HL-60 (cell line): ENCODE data around the gene ASTN2.

Experiments used
- POLR2AphosphoS5 ChIP-seq: IDR thresholded peaks from 2 replicates; pipeline ENCODE4 v1.6.1; 2012; ENCODE audit warnings: low read depth
- TF ChIP-seq, protein P1 (sequence below): IDR thresholded peaks from 2 replicates; pipeline ENCODE4 v1.6.1; 2012; ENCODE audit warnings: low read depth; ENCODE audit not compliant: insufficient replicate concordance
- TF ChIP-seq, protein P2 (sequence below): IDR thresholded peaks from one replicate; pipeline ENCODE4 v1.5.1; 2011; ENCODE audit warnings: low read length, control low read depth, inconsistent platforms; ENCODE audit not compliant: insufficient read depth

DNA sequence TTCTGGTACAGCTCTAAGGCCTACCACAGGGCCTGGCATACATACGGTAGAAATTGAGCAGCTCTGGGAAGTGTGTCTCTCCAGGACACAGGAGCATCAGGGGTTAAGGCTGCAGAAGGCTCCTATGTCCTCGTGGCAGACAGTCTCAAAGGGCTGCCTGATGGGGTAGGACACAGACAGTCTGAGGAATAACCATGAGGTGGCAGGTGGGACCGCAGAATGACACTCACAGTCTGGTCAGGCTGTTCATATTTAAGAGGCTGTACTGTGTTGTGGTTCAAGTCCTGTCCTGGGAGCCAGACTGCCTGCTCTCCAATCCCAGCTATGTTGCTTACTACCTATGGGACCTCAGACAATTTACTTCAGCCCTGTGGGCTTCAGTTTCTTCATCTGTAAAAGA lies 510.7 kb downstream of the ASTN2 start:
- TF ChIP-seq POLR2AphosphoS5 = no peak
- TF ChIP-seq, protein P1, sequence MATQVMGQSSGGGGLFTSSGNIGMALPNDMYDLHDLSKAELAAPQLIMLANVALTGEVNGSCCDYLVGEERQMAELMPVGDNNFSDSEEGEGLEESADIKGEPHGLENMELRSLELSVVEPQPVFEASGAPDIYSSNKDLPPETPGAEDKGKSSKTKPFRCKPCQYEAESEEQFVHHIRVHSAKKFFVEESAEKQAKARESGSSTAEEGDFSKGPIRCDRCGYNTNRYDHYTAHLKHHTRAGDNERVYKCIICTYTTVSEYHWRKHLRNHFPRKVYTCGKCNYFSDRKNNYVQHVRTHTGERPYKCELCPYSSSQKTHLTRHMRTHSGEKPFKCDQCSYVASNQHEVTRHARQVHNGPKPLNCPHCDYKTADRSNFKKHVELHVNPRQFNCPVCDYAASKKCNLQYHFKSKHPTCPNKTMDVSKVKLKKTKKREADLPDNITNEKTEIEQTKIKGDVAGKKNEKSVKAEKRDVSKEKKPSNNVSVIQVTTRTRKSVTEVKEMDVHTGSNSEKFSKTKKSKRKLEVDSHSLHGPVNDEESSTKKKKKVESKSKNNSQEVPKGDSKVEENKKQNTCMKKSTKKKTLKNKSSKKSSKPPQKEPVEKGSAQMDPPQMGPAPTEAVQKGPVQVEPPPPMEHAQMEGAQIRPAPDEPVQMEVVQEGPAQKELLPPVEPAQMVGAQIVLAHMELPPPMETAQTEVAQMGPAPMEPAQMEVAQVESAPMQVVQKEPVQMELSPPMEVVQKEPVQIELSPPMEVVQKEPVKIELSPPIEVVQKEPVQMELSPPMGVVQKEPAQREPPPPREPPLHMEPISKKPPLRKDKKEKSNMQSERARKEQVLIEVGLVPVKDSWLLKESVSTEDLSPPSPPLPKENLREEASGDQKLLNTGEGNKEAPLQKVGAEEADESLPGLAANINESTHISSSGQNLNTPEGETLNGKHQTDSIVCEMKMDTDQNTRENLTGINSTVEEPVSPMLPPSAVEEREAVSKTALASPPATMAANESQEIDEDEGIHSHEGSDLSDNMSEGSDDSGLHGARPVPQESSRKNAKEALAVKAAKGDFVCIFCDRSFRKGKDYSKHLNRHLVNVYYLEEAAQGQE = no peak
- TF ChIP-seq, protein P2, sequence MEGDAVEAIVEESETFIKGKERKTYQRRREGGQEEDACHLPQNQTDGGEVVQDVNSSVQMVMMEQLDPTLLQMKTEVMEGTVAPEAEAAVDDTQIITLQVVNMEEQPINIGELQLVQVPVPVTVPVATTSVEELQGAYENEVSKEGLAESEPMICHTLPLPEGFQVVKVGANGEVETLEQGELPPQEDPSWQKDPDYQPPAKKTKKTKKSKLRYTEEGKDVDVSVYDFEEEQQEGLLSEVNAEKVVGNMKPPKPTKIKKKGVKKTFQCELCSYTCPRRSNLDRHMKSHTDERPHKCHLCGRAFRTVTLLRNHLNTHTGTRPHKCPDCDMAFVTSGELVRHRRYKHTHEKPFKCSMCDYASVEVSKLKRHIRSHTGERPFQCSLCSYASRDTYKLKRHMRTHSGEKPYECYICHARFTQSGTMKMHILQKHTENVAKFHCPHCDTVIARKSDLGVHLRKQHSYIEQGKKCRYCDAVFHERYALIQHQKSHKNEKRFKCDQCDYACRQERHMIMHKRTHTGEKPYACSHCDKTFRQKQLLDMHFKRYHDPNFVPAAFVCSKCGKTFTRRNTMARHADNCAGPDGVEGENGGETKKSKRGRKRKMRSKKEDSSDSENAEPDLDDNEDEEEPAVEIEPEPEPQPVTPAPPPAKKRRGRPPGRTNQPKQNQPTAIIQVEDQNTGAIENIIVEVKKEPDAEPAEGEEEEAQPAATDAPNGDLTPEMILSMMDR = no peak
